HEK293 (cell line): ENCODE data around the gene BRF1.

Experiments used
- YY1 ChIP-seq: fragments of 450-650 bp; formaldehyde crosslinking; IDR thresholded peaks from 2 replicates; pipeline ENCODE4 v1.5.1; 2018; ENCODE audit warnings: missing biosample characterization, missing genetic modification characterization
- ZNF239 ChIP-seq: fragments of 450-650 bp; formaldehyde crosslinking; IDR thresholded peaks from 2 replicates; pipeline ENCODE4 v1.5.1; 2016; ENCODE audit warnings: missing biosample characterization, missing genetic modification characterization
- ZNF423 ChIP-seq: fragments of 450-650 bp; formaldehyde crosslinking; IDR thresholded peaks from 2 replicates; pipeline ENCODE4 v1.5.1; 2016; ENCODE audit warnings: missing biosample characterization, missing genetic modification characterization
- ZNF623 ChIP-seq: fragments of 450-650 bp; formaldehyde crosslinking; IDR thresholded peaks from 2 replicates; pipeline ENCODE4 v1.5.1; 2016; ENCODE audit warnings: missing biosample characterization, missing genetic modification characterization
- TF ChIP-seq, protein P1 (sequence below): fragments of 450-650 bp; formaldehyde crosslinking; IDR thresholded peaks from 2 replicates; pipeline ENCODE4 v1.5.1; 2016; ENCODE audit warnings: missing biosample characterization, missing genetic modification characterization
- TF ChIP-seq, protein P2 (sequence below): fragments of 450-650 bp; formaldehyde crosslinking; IDR thresholded peaks from 2 replicates; pipeline ENCODE4 v1.5.1; 2016; ENCODE audit warnings: missing biosample characterization, missing genetic modification characterization
- TF ChIP-seq, protein P3 (sequence below): fragments of 450-650 bp; formaldehyde crosslinking; IDR thresholded peaks from 2 replicates; pipeline ENCODE4 v1.5.1; 2017; ENCODE audit warnings: missing biosample characterization, missing genetic modification characterization
- TF ChIP-seq, protein P4 (sequence below): IDR thresholded peaks from 2 replicates; pipeline ENCODE4 v1.6.1; 2011; ENCODE audit warnings: mild to moderate bottlenecking, low read depth, low read length, borderline replicate concordance

DNA sequence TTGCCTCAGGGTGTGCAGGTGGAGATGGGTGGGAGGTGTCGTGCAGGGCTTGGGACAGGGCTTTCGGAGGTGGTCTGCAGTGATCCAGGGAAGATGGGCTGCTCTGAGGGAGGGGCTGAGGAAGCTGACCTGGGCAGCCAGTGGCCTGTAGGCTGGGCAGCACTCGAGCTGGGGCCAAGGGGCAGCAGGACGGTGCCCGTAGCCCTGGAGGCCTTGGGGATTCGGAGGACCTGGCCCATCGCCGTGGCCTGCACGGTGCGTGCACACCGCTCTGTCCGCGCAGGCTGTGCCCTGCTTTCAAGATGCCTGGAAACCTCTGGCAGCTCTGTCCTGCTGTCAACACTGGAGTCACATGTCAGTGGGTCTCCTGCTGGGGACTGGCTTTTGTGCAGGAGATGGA is 22.9 kb upstream of the BRF1 start:
- TF ChIP-seq, protein P1, sequence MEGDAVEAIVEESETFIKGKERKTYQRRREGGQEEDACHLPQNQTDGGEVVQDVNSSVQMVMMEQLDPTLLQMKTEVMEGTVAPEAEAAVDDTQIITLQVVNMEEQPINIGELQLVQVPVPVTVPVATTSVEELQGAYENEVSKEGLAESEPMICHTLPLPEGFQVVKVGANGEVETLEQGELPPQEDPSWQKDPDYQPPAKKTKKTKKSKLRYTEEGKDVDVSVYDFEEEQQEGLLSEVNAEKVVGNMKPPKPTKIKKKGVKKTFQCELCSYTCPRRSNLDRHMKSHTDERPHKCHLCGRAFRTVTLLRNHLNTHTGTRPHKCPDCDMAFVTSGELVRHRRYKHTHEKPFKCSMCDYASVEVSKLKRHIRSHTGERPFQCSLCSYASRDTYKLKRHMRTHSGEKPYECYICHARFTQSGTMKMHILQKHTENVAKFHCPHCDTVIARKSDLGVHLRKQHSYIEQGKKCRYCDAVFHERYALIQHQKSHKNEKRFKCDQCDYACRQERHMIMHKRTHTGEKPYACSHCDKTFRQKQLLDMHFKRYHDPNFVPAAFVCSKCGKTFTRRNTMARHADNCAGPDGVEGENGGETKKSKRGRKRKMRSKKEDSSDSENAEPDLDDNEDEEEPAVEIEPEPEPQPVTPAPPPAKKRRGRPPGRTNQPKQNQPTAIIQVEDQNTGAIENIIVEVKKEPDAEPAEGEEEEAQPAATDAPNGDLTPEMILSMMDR (tag by site-specific recombination), result no peak
- TF ChIP-seq ZNF423 (tag by site-specific recombination), result no peak
- no peak for TF ChIP-seq YY1 (tag by site-specific recombination)
- no peak for TF ChIP-seq ZNF623 (tag by site-specific recombination)
- TF ChIP-seq, protein P2, sequence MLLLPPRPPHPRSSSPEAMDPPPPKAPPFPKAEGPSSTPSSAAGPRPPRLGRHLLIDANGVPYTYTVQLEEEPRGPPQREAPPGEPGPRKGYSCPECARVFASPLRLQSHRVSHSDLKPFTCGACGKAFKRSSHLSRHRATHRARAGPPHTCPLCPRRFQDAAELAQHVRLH (tag by site-specific recombination), result no peak
- TF ChIP-seq, protein P3, sequence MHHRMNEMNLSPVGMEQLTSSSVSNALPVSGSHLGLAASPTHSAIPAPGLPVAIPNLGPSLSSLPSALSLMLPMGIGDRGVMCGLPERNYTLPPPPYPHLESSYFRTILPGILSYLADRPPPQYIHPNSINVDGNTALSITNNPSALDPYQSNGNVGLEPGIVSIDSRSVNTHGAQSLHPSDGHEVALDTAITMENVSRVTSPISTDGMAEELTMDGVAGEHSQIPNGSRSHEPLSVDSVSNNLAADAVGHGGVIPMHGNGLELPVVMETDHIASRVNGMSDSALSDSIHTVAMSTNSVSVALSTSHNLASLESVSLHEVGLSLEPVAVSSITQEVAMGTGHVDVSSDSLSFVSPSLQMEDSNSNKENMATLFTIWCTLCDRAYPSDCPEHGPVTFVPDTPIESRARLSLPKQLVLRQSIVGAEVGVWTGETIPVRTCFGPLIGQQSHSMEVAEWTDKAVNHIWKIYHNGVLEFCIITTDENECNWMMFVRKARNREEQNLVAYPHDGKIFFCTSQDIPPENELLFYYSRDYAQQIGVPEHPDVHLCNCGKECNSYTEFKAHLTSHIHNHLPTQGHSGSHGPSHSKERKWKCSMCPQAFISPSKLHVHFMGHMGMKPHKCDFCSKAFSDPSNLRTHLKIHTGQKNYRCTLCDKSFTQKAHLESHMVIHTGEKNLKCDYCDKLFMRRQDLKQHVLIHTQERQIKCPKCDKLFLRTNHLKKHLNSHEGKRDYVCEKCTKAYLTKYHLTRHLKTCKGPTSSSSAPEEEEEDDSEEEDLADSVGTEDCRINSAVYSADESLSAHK, result no peak
- TF ChIP-seq, protein P4, sequence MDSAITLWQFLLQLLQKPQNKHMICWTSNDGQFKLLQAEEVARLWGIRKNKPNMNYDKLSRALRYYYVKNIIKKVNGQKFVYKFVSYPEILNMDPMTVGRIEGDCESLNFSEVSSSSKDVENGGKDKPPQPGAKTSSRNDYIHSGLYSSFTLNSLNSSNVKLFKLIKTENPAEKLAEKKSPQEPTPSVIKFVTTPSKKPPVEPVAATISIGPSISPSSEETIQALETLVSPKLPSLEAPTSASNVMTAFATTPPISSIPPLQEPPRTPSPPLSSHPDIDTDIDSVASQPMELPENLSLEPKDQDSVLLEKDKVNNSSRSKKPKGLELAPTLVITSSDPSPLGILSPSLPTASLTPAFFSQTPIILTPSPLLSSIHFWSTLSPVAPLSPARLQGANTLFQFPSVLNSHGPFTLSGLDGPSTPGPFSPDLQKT, result no peak
- TF ChIP-seq ZNF239 (tag by site-specific recombination), result no peak
